Upper lobe of left lung (tissue), 4 donors: Measurements from ENCODE around the gene SEMA7A.
"Not testable (repeated sequence)": the region's sequence is repeated elsewhere in the genome, so short reads cannot be mapped to it uniquely, and the experiment has no call there.

ENCODE experiments used
- CTCF ChIP-seq, 6 experiments: fragments of 450-650 bp in 4 of 6; fragments of 200-600 bp in 2 of 6; sonication (generic) in 2 of 6; IDR thresholded peaks; one replicate each; pipeline ENCODE4 v1.5.1; 2016 to 2019; ENCODE audit warnings: antibody characterized with exemption in 6 of 6
- POLR2A ChIP-seq, 4 donors: fragments of 450-650 bp; IDR thresholded peaks; one replicate each; pipeline ENCODE4 v1.5.1; 2016 to 2017; ENCODE audit warnings: antibody characterized with exemption in 4 of 4, mild to moderate bottlenecking in 2 of 4
- POLR2AphosphoS5 ChIP-seq, 2 donors: sonication (generic); formaldehyde crosslinking; IDR thresholded peaks; one replicate each; pipeline ENCODE4 v1.5.1; 2017; ENCODE audit warnings: antibody characterized with exemption in 2 of 2

- TF ChIP-seq CTCF, POLR2AphosphoS5, POLR2A (IDR thresholded peaks at IDR 0.05): not testable (repeated sequence)
Measured at GRCh38 chr15:74390049-74390646, 43.6 kb downstream of the SEMA7A start.
